Smooth muscle cell (in vitro differentiated cells): ENCODE measurements around the gene JMJD8. TPM values are rescaled to one million over a fixed set of nuclear protein-coding genes. Genes with fewer than 3 reads are reported as not detected.

Experiments
- DNase-seq: peaks from one replicate; lab custom pipeline; 2025; ENCODE audit not compliant: unreplicated experiment; lab: John Stamatoyannopoulos, UW
- H2AFZ ChIP-seq: fragments of 200-600 bp; sonication (generic); 2 replicates; pipeline ENCODE4 v1.6.0; 2016; ENCODE audit warnings: antibody characterized with exemption, low read depth, mild to moderate bottlenecking
- H3F3A ChIP-seq: fragments of 200-600 bp; sonication (generic); 2 replicates; pipeline ENCODE4 v1.6.0; 2017; ENCODE audit warnings: antibody characterized with exemption, low read depth
- H3K27ac ChIP-seq: fragments of 200-600 bp; sonication (generic); 2 replicates; pipeline ENCODE4 v1.5.1; 2016; ENCODE audit warnings: low read depth, mild to moderate bottlenecking
- H3K27me3 ChIP-seq: fragments of 200-600 bp; sonication (generic); 2 replicates; pipeline ENCODE4 v1.6.1; 2016; ENCODE audit warnings: low read depth, mild to moderate bottlenecking
- H3K36me3 ChIP-seq: fragments of 200-600 bp; sonication (generic); 2 replicates; pipeline ENCODE4 v1.5.1; 2016; ENCODE audit warnings: low read depth
- H3K4me1 ChIP-seq: fragments of 200-600 bp; sonication (generic); 2 replicates; pipeline ENCODE4 v1.5.1; 2016; ENCODE audit warnings: low read depth
- H3K4me2 ChIP-seq: fragments of 200-600 bp; sonication (generic); 2 replicates; pipeline ENCODE4 v1.6.0; 2016; ENCODE audit warnings: mild to moderate bottlenecking
- H3K4me3 ChIP-seq: fragments of 200-600 bp; sonication (generic); 2 replicates; pipeline ENCODE4 v1.5.1; 2016; ENCODE audit warnings: mild to moderate bottlenecking
- H3K79me2 ChIP-seq: fragments of 200-600 bp; sonication (generic); 2 replicates; pipeline ENCODE4 v1.6.0; 2016; ENCODE audit warnings: low read depth, mild to moderate bottlenecking
- H3K9ac ChIP-seq: fragments of 200-600 bp; sonication (generic); 2 replicates; pipeline ENCODE4 v1.6.0; 2016; ENCODE audit warnings: low read depth
- H3K9me3 ChIP-seq: fragments of 200-600 bp; sonication (generic); replicated peaks from 2 replicates; pipeline ENCODE4 v1.5.1; 2016; ENCODE audit warnings: low read depth
- H4K20me1 ChIP-seq: fragments of 200-600 bp; sonication (generic); 2 replicates; pipeline ENCODE4 v1.6.0; 2016; ENCODE audit warnings: low read depth
- CTCF ChIP-seq: fragments of 200-600 bp; sonication (generic); IDR thresholded peaks from 2 replicates; pipeline ENCODE4 v1.5.1; 2017; ENCODE audit warnings: borderline replicate concordance, mild to moderate bottlenecking, antibody characterized with exemption; ENCODE audit not compliant: insufficient read depth, poor library complexity, severe bottlenecking
- WGBS: methylation state at CpG from one replicate; pipeline ENCODE4 v1.1.7; 2016; ENCODE audit warnings: low lambda C conversion rate; 5-methylcytosine and 5-hydroxymethylcytosine counted together
- polyA plus RNA-seq: library from polyadenylated mRNA; unstranded; fragments of >200 nt; fragmentation: Nextera tagmentation; extraction: Ambion mirVana; gene quantifications from 2 replicates; pipeline ENCODE4 v1.2.1, GENCODE V29; 2016
- total RNA-seq: library from RNA; depleted of rRNA; stranded (reverse); fragments of >200 nt; gene quantifications from 2 replicates; pipeline ENCODE4 v1.2.3, GENCODE V29; 2014

Gene JMJD8
- total and polyA plus RNA-seq, 2 experiments from 2014 or later, result 42.9 to 95.1 TPM

GRCh38 chr16:707062-707538, 23.0 kb upstream of the JMJD8 start:
- Histone ChIP-seq H3K27me3 (peaks cover 68% of the 10 kb centered on the region), H3K4me3 (no peak overlapping the region), H3K27ac (no peak overlapping the region), H3K9me3 (no peaks in the 10 kb centered on the region), H4K20me1 (no peaks in the 10 kb centered on the region), H2AFZ (no peak overlapping the region), H3K36me3 (no peaks in the 10 kb centered on the region), H3K4me1 (peaks cover 4% of the 10 kb centered on the region), H3K79me2 (no peaks in the 10 kb centered on the region), H3F3A (no peaks in the 10 kb centered on the region), H3K4me2 (no peak overlapping the region), H3K9ac (no peak overlapping the region)
- no peak for DNase-seq
- 62% methylated on average over 14 of the region's 14 CpGs for WGBS
- no peak for TF ChIP-seq CTCF

GRCh38 chr16:706189-707061, 22.3 kb upstream of the JMJD8 start:
- H3K27ac ChIP-seq, result no peak overlapping the region
- H3F3A ChIP-seq, result no peaks in the 10 kb centered on the region
- WGBS, result 8% methylated on average over 24 of the region's 49 CpGs
- H3K4me2 ChIP-seq, result no peak overlapping the region
- peaks cover 4% of the 10 kb centered on the region for H3K4me1 ChIP-seq
- no peaks in the 10 kb centered on the region for H3K36me3 ChIP-seq
- H3K9me3 ChIP-seq, result no peaks in the 10 kb centered on the region
- DNase-seq, result no peak
- peaks cover 75% of the 10 kb centered on the region for H3K27me3 ChIP-seq
- TF ChIP-seq CTCF, result no peak
- H3K9ac ChIP-seq, result no peak overlapping the region
- H3K79me2 ChIP-seq, result no peaks in the 10 kb centered on the region
- H3K4me3 ChIP-seq, result no peak overlapping the region
- H4K20me1 ChIP-seq, result no peaks in the 10 kb centered on the region
- H2AFZ ChIP-seq, result no peak overlapping the region

GRCh38 chr16:705431-706188, 21.5 kb upstream of the JMJD8 start, which contains the start of gene FBXL16:
FBXL16 (minus strand) TSS chr16:705801; CDS start chr16:697405, 8,396 bp downstream.
- DNase-seq, result no peak
- WGBS, result 4% methylated on average over 24 of the region's 115 CpGs
- Histone ChIP-seq H2AFZ (no peak within 1 kb of the TSS), H3K27ac (no peak within 1 kb of the TSS), H3K4me1 (peaks cover 4% of the 10 kb centered on the region), H3K9ac (no peak within 1 kb of the TSS), H3K4me2 (no peak within 1 kb of the TSS), H3K4me3 (no peak within 1 kb of the TSS), H3K9me3 (no peaks in the 10 kb centered on the region), H4K20me1 (peaks cover 7% of the 10 kb centered on the region), H3K79me2 (no peaks in the 10 kb centered on the region), H3K36me3 (no peaks in the 10 kb centered on the region), H3K27me3 (peaks cover 83% of the 10 kb centered on the region), H3F3A (no peaks in the 10 kb centered on the region)
- no peak for TF ChIP-seq CTCF
